Heart right ventricle (tissue), 16 donors: Measurements from ENCODE around the gene ARHGEF4. TPM values are rescaled to one million over a fixed set of nuclear protein-coding genes. Genes with fewer than 3 reads are reported as not detected.

Experiments
- ATAC-seq, 8 donors: fragments of 200-7000 bp; cut with Tn5 transposase; one replicate each; pipeline ENCODE4 v1.9.1; 2020; ENCODE audit warnings: mild to moderate bottlenecking in 8 of 8, moderate library complexity in 8 of 8, moderate number of reproducible peaks in 1 of 8
- DNase-seq, 2 donors: peaks; one replicate each; pipeline ENCODE4 v3.0.0-alpha.2; 2020
- H3K27ac ChIP-seq, 10 donors: fragments of 200-600 bp; sonication (generic) in 2 of 10; one replicate each; pipeline versions ENCODE4 v1.5.0 to v1.8.0; 2020 to 2022; ENCODE audit warnings: mild to moderate bottlenecking in 3 of 10
- H3K27me3 ChIP-seq, 7 donors: fragments of 200-600 bp; one replicate each; pipeline ENCODE4 v1.8.0; 2021 to 2022; ENCODE audit warnings: mild to moderate bottlenecking in 2 of 7
- H3K36me3 ChIP-seq, 9 donors: fragments of 200-600 bp; sonication (generic) in 1 of 9; one replicate each; pipeline versions ENCODE4 v1.5.0 to v1.8.0; 2020 to 2022; ENCODE audit warnings: mild to moderate bottlenecking in 2 of 9
- H3K4me1 ChIP-seq, 9 donors: fragments of 200-600 bp; sonication (generic) in 1 of 9; one replicate each; pipeline versions ENCODE4 v1.5.0 to v1.8.0; 2020 to 2022; ENCODE audit warnings: mild to moderate bottlenecking in 4 of 9
- H3K4me3 ChIP-seq, 10 donors: fragments of 200-600 bp; sonication (generic) in 2 of 10; one replicate each; pipeline versions ENCODE4 v1.5.0 to v1.8.0; 2020 to 2022; ENCODE audit warnings: mild to moderate bottlenecking in 7 of 10, moderate library complexity in 2 of 10
- H3K9me3 ChIP-seq, 11 donors: fragments of 200-600 bp in 10 of 11; sonication (generic) in 2 of 11; one replicate each; pipeline versions ENCODE4 v1.5.0 to v1.8.0; 2013 to 2022; ENCODE audit warnings: mild to moderate bottlenecking in 2 of 11, control low read depth in 1 of 11, moderate library complexity in 1 of 11
- CTCF ChIP-seq, 9 donors: fragments of 200-600 bp; sonication (generic) in 2 of 9; IDR thresholded peaks; one replicate each; pipeline versions ENCODE4 v1.5.0 to v1.8.0; 2021 to 2022; ENCODE audit warnings: antibody characterized with exemption in 9 of 9, mild to moderate bottlenecking in 5 of 9, moderate library complexity in 1 of 9
- WGBS, 2 donors: extraction: QIAGEN DNeasy Blood & Tissue Kit; methylation state at CpG; one replicate each; pipeline ENCODE4 v1.1.7; 2013; ENCODE audit warnings: inconsistent platforms in 1 of 2; 5-methylcytosine and 5-hydroxymethylcytosine counted together
- intact Hi-C, 10 donors: fragments of 100-400 bp; cut with DNase I; formaldehyde crosslinking; loops; one replicate each; pipeline versions ENCODE4 v1.11.1 to v1.14.2; 2022
- polyA plus RNA-seq, 2 donors: library from polyadenylated mRNA; stranded (reverse); fragments of 200-250 nt; gene quantifications; one replicate each; pipeline ENCODE4 v1.2.3, GENCODE V29; 2013
- total RNA-seq, 10 donors: library from RNA; stranded (reverse); fragmentation: NEBNext Ultra II Directional in 3 of 10; extraction: Animal tissue kit (Norgen Biotek cat#: 25700) in 3 of 10; gene quantifications; one replicate each; pipeline versions ENCODE4 v1.2.1 to v1.2.4, GENCODE V29; 2021 to 2023
- donor health status: Arrhythmogenic right ventricular cardiomyopathy.
- donor health status: ischemic (EF 13 %, LVEDD 7.1; RV severe dilation, severe dysfunction).
- donor health status: healthy with polysubstance abuse.
- donor health status: DM: no; HTN: yes; CAD: no.
- donor health status: DM: no; HTN: no; CAD: no.
- donor health status: ischemic (EF 25% LVEDD 6.9; RV normal size, moderate dysfunction).
- donor health status: ischemic (EF 25% LVEDD 5.7; RV mildly dilated, moderate dysfunction).
- donor health status: healthy.
- donor health status: DM: yes; HTN: yes; CAD: no.
- donor health status: Ischemic cardiomyopathy.
- donor health status: ischemic (EF 35%, LVEDD 5.7; RV mildly dilated, moderate dysfunction).
- donor health status: nonischemic (EF 11% LVEDD 7.7; RV severe dilation, severe dysfunction).
- donor health status: DM: yes; HTN: yes; CAD: no.
- donor health status: PGD.
- donor health status: ischemic (EF 29% LVEDD 5.4; RV normal size, mild dysfunction).
- donor health status: nonischemic (EF 23%, LVEDD 6.1; RV moderate dilation, normal function).

ARHGEF4 gene
- total and polyA plus RNA-seq, 12 donors = 0.67 to 6.5 (median 3.4) TPM

- WGBS, 2 donors = 47 to 64% methylated on average over 4 of the region's 4 CpGs
- TF ChIP-seq CTCF (IDR thresholded peaks at IDR 0.05) = no peak
Observed at GRCh38 chr2:130791617-130791939, 45.1 kb upstream of the ARHGEF4 start.

GRCh38 chr2:130795431-130795830 lies 41.3 kb upstream of the ARHGEF4 start:
- H3K4me1 ChIP-seq = peaks cover 5 to 14% (median 12%) of the 10 kb centered on the region in 9 donors
- H3K4me3 ChIP-seq = no peak overlapping the region
- H3K9me3 ChIP-seq = no peaks in the 10 kb centered on the region
- intact Hi-C loops = loop anchor here in 4 of 10 donors (5.0 to 10.0 kb wide), 4 partner anchors 77 to 129 kb away; no protein-coding TSS in a partner anchor
- DNase-seq (no peak), ATAC-seq (no peak)
- H3K27me3 ChIP-seq = peaks cover 0 to 23% (median 0%) of the 10 kb centered on the region in 7 donors
- no peak for TF ChIP-seq CTCF (IDR thresholded peaks at IDR 0.05)
- WGBS, 2 donors = 61 to 75% methylated on average over 2 of the region's 2 CpGs
- no peak overlapping the region for H3K27ac ChIP-seq
- H3K36me3 ChIP-seq = no peaks in the 10 kb centered on the region

More at GRCh38 chr2:130791617-130791939, 45.1 kb upstream of the ARHGEF4 start:
- intact Hi-C loops = loop anchor here in 1 of 10 donors (10.0 kb wide), 1 partner anchor 133 kb away; no protein-coding TSS in a partner anchor
- H3K4me3 ChIP-seq = no peak overlapping the region
- ATAC-seq = no peak
- peaks cover 0 to 26% (median 5%) of the 10 kb centered on the region in 7 donors for H3K27me3 ChIP-seq
- no peaks in the 10 kb centered on the region for H3K36me3 ChIP-seq
- no peaks in the 10 kb centered on the region for H3K9me3 ChIP-seq
- no peak overlapping the region for H3K27ac ChIP-seq
- H3K4me1 ChIP-seq = no peaks in the 10 kb centered on the region
- DNase-seq = no peak

GRCh38 chr2:130796290-130796689 lies 40.4 kb upstream of the ARHGEF4 start:
- Histone ChIP-seq H3K9me3 (no peaks in the 10 kb centered on the region), H3K4me3 (no peak overlapping the region), H3K36me3 (no peaks in the 10 kb centered on the region), H3K4me1 (peaks cover 5 to 14% (median 12%) of the 10 kb centered on the region in 9 donors), H3K27ac (no peak overlapping the region), H3K27me3 (peaks cover 0 to 23% (median 0%) of the 10 kb centered on the region in 7 donors)
- ATAC-seq (no peak), DNase-seq (no peak)
- intact Hi-C loops = loop anchor here in 6 of 10 donors (2.0 to 10.0 kb wide), 5 partner anchors 76 to 129 kb away; no protein-coding TSS in a partner anchor
- 72 to 73% methylated on average over 3 of the region's 3 CpGs for WGBS, 2 donors
- TF ChIP-seq CTCF (IDR thresholded peaks at IDR 0.05) = no peak

- WGBS, 2 donors = 0% methylated on average over 85 to 96 of the region's 96 CpGs
- peak; percentile 73 to 92 (median 81) for TF ChIP-seq CTCF (IDR thresholded peaks at IDR 0.05)
Observed at GRCh38 chr2:130797493-130798435, 39.0 kb upstream of the ARHGEF4 start.

More at GRCh38 chr2:130797493-130798435, 39.0 kb upstream of the ARHGEF4 start:
- H3K36me3 ChIP-seq = no peaks in the 10 kb centered on the region
- peaks cover 5 to 14% (median 12%) of the 10 kb centered on the region in 9 donors for H3K4me1 ChIP-seq
- intact Hi-C loops = loop anchor here (1.0 to 10.0 kb wide), 9 partner anchors 75 to 127 kb away; no protein-coding TSS in a partner anchor
- H3K27me3 ChIP-seq = peaks cover 0 to 20% (median 0%) of the 10 kb centered on the region in 7 donors
- DNase-seq = peak; percentile 89 to 93
- H3K27ac ChIP-seq = peak overlapping the region; percentile 55 to 94 (median 90)
- H3K9me3 ChIP-seq = no peaks in the 10 kb centered on the region
- peak; percentile 94 to 99 (median 96) for ATAC-seq
- H3K4me3 ChIP-seq = peak overlapping the region; percentile 57 to 89 (median 78)
